HG02840 (cell line): ENCODE measurements around the gene PRR23E.

Experiments
- ATAC-seq: cut with Tn5 transposase; IDR thresholded peaks from one replicate; pipeline ENCODE4 v1.9.1; 2021; ENCODE audit warnings: mild to moderate bottlenecking, moderate library complexity, moderate number of reproducible peaks; ENCODE audit not compliant: unreplicated experiment, low FRiP score

The PRR23E gene

GRCh38 chr3:127182848-127183714 lies 9.8 kb upstream of the PRR23E start:
- ATAC-seq, result no peak

- no peak for ATAC-seq
These were observed 8.7 kb upstream of the PRR23E start for GRCh38 chr3:127183931-127184869.

GRCh38 chr3:127184870-127185216 lies 8.1 kb upstream of the PRR23E start:
- no peak for ATAC-seq

GRCh38 chr3:127185268-127185667 lies 7.7 kb upstream of the PRR23E start:
- ATAC-seq, result no peak

GRCh38 chr3:127185962-127186674 lies 6.8 kb upstream of the PRR23E start:
- ATAC-seq, result no peak

- no peak for ATAC-seq
These were observed 5.6 kb upstream of the PRR23E start for GRCh38 chr3:127187316-127187715.

GRCh38 chr3:127193341-127193740 lies 410 bp downstream of the PRR23E start:
- no peak for ATAC-seq

- no peak for ATAC-seq
These were observed 844 bp downstream of the PRR23E start for GRCh38 chr3:127193775-127194174.

- ATAC-seq, result no peak
These were observed 1.8 kb downstream of the PRR23E start for GRCh38 chr3:127194601-127195187.

- ATAC-seq, result no peak
These were observed 2.5 kb downstream of the PRR23E start for GRCh38 chr3:127195417-127195816.

- ATAC-seq, result no peak
These were observed 3.1 kb downstream of the PRR23E start for GRCh38 chr3:127196002-127196401.

GRCh38 chr3:127196466-127197299 lies 3.8 kb downstream of the PRR23E start:
- no peak for ATAC-seq

- ATAC-seq, result no peak
These were observed 4.6 kb downstream of the PRR23E start for GRCh38 chr3:127197300-127198189.

- ATAC-seq, result no peak
These were observed 7.3 kb downstream of the PRR23E start for GRCh38 chr3:127200086-127200691.

- no peak for ATAC-seq
These were observed 10.1 kb downstream of the PRR23E start for GRCh38 chr3:127203024-127203423.

- no peak for ATAC-seq
These were observed 12.1 kb downstream of the PRR23E start for GRCh38 chr3:127204841-127205582.

GRCh38 chr3:127206154-127206553 lies 13.2 kb downstream of the PRR23E start:
- no peak for ATAC-seq
